IMR-90 (cell line): Measurements from ENCODE around the gene ADAM12.
A peak's percentile ranks its signal among the peaks of the same experiment; 100 is the strongest.

Source experiments
- BHLHE40 ChIP-seq: fragments of 150-350 bp; IDR thresholded peaks from 2 replicates; pipeline ENCODE4 v1.6.1; 2016; ENCODE audit warnings: mild to moderate bottlenecking, low read depth, low read length
- CHD1 ChIP-seq: IDR thresholded peaks from 2 replicates; pipeline ENCODE4 v1.6.1; 2012; ENCODE audit warnings: low read depth, low read length, improper control_type of control experiment
- FOS ChIP-seq: fragments of 150-350 bp; IDR thresholded peaks from 2 replicates; pipeline ENCODE4 v1.6.1; 2016; ENCODE audit warnings: low read depth, low read length
- MAFK ChIP-seq: IDR thresholded peaks from 2 replicates; pipeline ENCODE4 v1.6.1; 2012; ENCODE audit warnings: low read depth, low read length, improper control_type of control experiment
- NFE2L2 ChIP-seq: fragments of 150-350 bp; IDR thresholded peaks from 2 replicates; pipeline ENCODE4 v1.6.1; 2016; ENCODE audit warnings: low read depth, mild to moderate bottlenecking, low read length
- POLR2A ChIP-seq: IDR thresholded peaks from 2 replicates; pipeline ENCODE4 v1.6.1; 2012; ENCODE audit warnings: mild to moderate bottlenecking, low read depth, low read length
- RAD21 ChIP-seq: IDR thresholded peaks from 2 replicates; pipeline ENCODE4 v1.6.1; 2012; ENCODE audit warnings: low read length, improper control_type of control experiment
- RFX5 ChIP-seq: IDR thresholded peaks from 2 replicates; pipeline ENCODE4 v1.8.0; 2012; ENCODE audit warnings: low read depth, mild to moderate bottlenecking, low read length, moderate library complexity
- SMC3 ChIP-seq: fragments of 150-350 bp; IDR thresholded peaks from 2 replicates; pipeline ENCODE4 v1.6.1; 2016; ENCODE audit warnings: low read depth, mild to moderate bottlenecking, antibody characterized with exemption, low read length, moderate library complexity
- TF ChIP-seq, protein P1 (sequence below): conservative IDR thresholded peaks from 2 replicates; pipeline ENCODE4 v1.5.1; 2012; ENCODE audit warnings: mild to moderate bottlenecking, low read depth, low read length, improper control_type of control experiment
- TF ChIP-seq, protein P2 (sequence below): fragments of 150-350 bp; IDR thresholded peaks from 2 replicates; pipeline ENCODE4 v1.6.1; 2017; ENCODE audit warnings: mild to moderate bottlenecking, antibody characterized with exemption, low read length, low read depth
- TF ChIP-seq, protein P3 (sequence below): fragments of 150-350 bp; IDR thresholded peaks from 2 replicates; pipeline ENCODE4 v1.6.1; 2016; ENCODE audit warnings: low read depth, mild to moderate bottlenecking, low read length, moderate library complexity, borderline replicate concordance

DNA sequence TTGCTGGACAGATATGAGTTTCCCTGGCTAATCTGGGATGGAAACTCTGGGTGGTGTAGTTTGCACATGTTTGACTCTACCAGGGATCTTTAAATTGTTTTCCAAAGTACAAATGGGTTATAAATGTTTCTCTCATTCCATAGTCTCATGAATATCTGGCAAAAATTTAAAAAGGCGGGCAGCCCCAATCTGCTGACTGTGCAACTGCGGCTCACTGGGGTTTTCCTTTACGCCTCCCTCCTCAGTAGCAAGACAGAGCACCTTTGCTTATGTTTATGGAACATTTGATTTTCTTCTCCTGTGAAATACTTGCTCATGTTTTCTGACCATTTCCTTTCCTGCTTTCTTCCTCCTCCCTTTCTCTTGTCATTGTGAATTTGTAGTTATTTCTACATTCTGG, 105.0 kb downstream of the ADAM12 start:
- TF ChIP-seq, protein P1, sequence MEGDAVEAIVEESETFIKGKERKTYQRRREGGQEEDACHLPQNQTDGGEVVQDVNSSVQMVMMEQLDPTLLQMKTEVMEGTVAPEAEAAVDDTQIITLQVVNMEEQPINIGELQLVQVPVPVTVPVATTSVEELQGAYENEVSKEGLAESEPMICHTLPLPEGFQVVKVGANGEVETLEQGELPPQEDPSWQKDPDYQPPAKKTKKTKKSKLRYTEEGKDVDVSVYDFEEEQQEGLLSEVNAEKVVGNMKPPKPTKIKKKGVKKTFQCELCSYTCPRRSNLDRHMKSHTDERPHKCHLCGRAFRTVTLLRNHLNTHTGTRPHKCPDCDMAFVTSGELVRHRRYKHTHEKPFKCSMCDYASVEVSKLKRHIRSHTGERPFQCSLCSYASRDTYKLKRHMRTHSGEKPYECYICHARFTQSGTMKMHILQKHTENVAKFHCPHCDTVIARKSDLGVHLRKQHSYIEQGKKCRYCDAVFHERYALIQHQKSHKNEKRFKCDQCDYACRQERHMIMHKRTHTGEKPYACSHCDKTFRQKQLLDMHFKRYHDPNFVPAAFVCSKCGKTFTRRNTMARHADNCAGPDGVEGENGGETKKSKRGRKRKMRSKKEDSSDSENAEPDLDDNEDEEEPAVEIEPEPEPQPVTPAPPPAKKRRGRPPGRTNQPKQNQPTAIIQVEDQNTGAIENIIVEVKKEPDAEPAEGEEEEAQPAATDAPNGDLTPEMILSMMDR: no peak
- TF ChIP-seq POLR2A (no peak), CHD1 (no peak), NFE2L2 (no peak), RFX5 (no peak), MAFK (peak; percentile 63), FOS (no peak), BHLHE40 (no peak), RAD21 (no peak), SMC3 (no peak)
- TF ChIP-seq, protein P2, sequence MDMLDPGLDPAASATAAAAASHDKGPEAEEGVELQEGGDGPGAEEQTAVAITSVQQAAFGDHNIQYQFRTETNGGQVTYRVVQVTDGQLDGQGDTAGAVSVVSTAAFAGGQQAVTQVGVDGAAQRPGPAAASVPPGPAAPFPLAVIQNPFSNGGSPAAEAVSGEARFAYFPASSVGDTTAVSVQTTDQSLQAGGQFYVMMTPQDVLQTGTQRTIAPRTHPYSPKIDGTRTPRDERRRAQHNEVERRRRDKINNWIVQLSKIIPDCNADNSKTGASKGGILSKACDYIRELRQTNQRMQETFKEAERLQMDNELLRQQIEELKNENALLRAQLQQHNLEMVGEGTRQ: no peak
- TF ChIP-seq, protein P3, sequence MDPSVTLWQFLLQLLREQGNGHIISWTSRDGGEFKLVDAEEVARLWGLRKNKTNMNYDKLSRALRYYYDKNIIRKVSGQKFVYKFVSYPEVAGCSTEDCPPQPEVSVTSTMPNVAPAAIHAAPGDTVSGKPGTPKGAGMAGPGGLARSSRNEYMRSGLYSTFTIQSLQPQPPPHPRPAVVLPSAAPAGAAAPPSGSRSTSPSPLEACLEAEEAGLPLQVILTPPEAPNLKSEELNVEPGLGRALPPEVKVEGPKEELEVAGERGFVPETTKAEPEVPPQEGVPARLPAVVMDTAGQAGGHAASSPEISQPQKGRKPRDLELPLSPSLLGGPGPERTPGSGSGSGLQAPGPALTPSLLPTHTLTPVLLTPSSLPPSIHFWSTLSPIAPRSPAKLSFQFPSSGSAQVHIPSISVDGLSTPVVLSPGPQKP: no peak
